HG03135 (cell line): ENCODE data around the gene PTPRD.

ENCODE experiments used
- ATAC-seq: cut with Tn5 transposase; IDR thresholded peaks from one replicate; pipeline ENCODE4 v1.9.1; 2021; ENCODE audit warnings: mild to moderate bottlenecking, moderate library complexity; ENCODE audit not compliant: unreplicated experiment

PTPRD gene

DNA sequence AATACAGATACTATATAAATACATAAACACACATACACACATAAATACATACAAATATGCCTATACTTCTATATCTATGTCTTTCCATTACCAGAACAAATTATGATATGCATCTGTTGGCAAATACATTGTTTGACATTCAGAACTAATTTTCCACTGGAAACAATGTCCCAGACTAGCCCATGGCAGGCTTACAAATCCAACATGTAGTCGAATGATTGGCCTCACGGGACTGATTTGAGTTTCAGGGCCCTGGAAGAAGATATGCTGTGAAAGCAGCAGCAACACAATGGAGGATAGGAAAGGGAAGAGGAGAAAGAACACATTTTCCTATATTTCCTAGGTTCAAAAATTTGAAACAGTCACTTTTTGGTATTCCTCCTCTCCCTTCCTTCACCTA is 1932.1 kb downstream of the PTPRD start:
- ATAC-seq: no peak

DNA sequence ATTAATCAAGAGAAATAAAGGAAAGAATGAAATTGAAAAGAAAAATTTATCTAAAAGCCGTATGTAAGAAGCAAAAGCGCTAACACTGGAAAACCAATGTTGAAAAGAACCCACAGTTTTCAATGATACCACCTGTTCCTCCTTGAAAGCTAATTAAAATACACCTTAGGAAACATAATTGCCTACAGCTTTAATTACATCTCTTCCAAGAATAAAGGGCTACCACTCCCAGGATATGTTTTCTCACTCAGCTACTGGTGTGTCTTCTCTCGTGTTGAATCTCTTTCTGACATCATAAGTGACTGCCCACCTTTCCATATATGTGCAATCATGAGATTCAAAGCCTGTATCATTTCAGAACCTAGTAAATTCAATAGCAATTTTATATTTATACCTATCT is 1932.6 kb downstream of the PTPRD start:
- ATAC-seq: no peak

DNA sequence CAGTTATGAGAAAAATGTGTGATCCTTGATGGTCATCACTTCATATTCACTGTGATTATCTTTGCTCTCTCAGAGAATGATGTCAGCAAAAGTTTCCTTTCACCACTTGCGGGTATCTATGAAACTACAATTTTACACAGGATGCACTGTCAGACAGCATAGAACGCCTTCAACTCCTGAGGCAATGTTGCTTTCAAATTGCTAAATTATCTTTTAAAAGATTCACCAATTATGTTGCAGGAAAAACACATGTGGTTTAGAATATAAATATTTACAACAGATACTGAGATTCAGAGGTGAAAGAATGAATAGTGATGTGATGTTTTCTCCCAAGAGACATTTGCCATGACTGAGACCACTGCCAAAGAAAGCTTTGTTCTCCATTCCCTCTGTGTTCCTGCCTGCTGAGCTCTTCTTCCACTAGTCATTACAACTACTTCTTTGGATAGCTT is 1933.4 kb downstream of the PTPRD start:
- no peak for ATAC-seq

DNA sequence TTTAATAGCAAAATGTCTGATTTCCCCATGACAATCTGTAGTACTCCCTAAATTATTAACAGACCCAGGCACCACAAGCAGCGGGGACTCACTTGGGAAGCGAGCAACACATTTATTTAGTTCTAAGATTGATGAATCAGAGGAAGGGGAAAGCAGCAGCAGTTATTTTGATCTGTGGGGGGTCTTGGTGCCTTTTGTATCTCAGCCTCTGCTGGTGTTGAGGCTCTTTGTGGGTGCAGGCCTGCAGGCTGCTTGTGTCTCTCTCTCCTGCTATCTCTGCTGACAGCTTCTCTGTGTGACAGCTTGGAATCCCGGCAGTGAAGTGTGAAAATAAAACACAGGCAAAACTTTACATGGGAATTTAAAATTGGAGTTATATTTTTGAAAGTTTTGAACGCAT is 1935.1 kb downstream of the PTPRD start:
- no peak for ATAC-seq

DNA sequence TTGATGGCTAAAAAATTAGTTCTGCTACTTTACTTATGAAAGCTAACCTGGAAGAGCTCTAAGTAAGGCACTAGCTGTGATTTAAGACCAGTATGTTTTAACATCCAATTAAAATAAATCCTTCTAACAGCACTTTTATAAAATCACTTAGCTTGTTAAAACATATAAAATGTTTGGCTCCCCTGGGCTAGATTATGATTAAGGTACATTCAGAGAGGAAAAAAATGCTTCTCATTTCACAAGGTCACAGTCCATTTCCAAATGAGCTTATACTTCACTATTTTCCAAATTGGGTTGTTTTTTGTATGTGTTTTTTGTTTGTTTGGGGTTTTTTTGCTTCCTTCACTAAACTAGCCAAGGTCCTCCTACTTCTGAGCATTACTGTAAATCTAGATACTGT is 1938.3 kb downstream of the PTPRD start:
- no peak for ATAC-seq

DNA sequence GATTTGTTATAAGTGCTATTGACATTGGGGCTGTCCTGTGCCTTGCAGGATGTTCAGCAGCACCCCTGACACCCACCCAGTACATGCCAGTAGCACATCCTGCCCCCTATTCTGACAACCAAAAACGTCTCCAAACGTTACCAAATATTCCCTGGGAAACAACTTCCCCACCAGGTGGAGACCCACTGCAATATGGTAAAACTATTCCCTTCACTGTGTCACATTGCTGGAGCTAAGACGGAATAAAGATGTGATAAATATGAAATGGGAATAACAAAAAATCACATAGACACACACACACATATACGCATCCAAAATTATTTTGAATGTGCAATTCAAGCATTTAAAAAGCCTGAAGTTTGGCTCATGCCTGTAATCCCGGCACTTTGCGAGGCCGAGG is 1939.0 kb downstream of the PTPRD start:
- ATAC-seq: no peak

DNA sequence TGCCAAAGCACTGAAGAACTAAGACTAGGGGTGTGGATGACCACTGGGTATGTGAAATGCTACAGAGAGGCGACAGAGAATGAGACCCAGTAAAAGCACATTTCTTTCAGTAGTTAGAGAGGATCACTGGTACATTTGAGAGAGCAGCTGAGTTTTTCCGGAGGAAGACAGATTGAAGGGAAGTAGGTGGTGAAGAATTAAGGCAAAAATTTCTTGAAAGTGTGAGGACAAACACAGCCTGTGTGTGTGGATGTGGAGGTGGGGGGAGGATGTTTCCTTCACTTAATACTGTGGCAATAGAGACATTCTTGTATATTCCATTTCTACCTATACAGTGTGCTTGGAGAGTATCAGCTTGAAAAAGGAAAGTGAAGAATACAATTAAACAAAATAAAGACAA is 1942.1 kb downstream of the PTPRD start:
- ATAC-seq: no peak

DNA sequence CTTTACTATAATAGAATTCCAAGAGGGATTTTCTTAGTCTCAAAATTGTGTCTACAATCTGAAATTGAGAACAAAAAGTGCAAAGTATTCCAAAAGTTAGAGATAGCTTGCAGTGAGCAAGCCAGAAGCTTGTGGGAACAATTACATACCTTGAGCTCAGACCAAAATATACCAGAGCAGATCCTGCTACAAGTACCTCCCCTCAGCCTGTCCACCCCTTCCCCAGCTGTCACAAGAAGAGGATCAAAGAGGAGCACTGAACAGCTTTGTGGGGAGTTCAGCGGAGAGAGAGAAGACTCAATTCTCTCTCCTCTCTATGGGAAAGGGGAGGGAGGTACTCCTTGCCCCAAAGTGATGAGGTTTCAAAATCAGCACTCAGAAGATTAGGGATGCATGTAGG is 1944.1 kb downstream of the PTPRD start:
- ATAC-seq: no peak

DNA sequence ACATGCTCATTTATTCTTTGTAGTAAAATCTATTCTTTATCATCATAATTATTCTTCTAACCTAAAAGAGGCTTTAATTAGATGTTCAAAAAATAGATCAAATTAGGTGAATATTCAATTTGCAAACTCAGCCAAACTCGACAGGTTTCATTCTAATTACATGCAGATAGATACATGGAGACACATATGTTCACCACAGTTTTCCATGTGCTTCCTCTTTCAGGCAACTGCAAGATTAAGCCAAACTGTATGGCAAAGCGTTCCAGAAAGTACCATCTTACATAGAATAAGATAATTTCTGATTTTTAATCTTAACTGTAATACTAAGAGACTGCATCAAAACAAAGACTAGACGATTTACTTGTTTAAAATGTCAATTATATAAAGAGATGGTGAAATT is 1944.6 kb downstream of the PTPRD start:
- ATAC-seq: no peak

DNA sequence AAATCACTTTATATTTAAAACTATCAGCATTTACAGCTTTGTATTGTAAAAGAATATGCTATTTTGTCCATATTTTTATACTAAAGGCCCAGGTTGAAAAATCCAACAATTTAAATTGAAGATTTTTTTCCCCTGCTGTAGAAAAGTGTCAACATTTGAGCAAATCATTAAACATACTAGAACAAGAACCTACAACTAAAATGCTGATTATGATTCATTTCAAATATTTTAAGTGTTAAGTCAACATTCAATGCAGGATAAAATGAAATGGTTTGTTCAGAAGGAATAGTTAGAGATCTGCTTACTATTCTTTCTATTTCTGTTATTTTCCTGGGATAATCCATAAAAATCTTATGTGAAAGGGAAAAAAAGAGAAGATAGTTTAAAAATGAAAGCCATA is 1946.7 kb downstream of the PTPRD start:
- no peak for ATAC-seq

DNA sequence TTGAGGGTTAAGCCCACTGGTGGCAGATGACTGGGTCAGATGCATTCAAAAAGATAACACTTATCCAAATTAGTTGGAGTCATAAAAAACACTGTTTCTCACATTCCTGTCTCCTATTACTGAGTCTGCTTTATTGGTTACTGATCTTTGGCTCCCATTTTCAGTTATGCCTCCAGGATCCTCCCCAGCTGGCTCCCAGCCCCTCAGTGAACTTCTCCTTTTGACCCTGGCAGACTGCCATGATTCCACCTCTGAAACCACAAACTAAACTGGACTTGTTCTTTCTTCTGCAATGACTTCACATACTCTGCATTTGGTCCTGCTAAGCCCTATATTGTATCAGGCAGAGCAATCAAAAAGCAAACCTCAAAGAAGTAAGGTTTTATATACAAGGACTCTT is 1952.4 kb downstream of the PTPRD start:
- no peak for ATAC-seq

DNA sequence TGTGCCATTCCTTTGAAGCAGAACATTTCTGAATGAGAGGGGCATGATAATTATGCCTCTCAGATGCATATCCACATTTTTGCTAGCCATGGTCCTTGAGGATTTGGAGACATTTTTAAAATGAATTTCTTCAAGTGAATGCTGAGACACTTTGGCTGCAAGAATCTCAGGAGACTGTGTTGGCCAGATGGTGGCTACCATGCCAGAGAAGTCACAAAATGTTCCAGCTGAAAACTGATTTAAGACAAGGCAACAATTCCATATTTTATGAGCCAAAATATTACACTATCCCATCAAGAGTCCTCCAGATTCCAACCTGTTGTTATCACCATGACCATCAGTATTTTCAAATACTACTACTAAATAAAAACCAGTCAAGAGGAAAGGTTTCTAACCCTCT is 1953.7 kb downstream of the PTPRD start:
- ATAC-seq: no peak

DNA sequence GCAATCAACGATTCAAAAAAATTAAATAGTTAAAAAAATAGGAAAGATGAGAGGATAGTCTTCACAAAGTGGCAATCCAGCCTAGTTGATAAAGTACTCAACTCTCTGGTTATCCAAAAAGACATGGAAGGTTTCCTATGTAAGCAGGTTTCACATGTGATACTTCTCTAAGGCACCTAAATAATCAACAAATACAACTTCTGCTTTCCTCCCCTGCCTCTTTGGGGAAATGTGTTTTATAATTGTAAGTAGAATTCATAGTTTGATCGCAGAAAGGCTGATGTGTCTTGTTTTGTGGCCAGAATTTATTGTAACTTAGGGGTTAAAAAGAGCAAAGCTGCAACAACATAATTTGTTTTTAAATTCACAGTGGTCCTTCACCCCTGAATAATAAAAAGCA is 1957.7 kb downstream of the PTPRD start:
- ATAC-seq: no peak

DNA sequence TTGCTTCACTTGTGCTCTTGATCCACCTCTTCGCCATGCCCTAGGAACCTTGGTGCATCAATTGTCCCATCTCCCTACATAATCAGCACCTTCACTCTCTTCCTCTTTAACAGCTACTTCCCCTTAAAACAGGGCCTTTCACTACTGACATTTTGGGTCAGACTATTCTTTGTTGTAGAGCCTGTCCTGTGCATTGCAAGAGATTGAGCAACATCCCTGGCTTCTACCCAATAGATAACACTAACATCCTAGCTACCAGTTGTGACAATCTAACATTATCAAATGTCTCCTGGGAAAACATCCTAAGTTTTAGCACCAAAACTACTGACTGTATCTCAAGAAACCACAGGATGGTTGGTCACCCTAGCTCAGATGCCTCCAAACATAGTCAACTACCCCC is 1958.9 kb downstream of the PTPRD start:
- ATAC-seq: no peak

DNA sequence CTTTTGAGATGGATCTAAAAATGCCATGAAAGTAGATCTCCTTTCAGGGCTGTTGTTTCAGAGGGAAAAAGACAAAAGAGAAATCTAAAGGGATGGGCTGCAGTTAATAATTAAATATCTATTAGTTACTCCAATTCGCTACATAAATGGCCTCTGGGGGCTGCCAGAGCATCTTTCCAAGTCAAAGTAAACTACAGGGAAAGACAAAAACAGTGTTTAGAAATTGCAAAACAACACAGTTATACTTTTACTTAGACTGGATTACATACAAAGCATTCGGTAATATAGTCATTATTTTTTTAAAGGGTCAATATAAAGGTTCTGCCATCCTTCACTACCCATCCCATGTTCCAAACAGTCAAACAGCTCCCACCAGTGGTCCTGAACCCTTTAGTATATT is 1959.7 kb downstream of the PTPRD start:
- ATAC-seq: no peak

DNA sequence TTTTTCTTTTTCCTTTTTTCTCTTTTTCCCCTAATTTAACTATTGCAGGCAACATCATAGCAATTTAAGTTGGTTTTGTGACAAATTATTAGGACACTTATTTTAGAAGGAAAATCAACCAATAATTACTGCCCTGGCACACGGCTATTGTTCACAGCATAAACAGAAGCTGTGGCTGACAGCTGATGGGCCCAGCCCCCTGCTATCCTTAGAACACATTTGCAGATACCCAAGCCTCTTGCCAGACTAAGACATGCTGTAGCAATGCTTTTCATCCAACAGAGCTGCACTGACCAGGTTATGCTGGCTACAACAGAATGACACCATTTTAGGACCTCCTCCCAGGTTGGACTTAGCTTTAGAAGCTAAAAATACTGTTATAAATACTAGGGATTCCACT is 1960.5 kb downstream of the PTPRD start:
- ATAC-seq: no peak

DNA sequence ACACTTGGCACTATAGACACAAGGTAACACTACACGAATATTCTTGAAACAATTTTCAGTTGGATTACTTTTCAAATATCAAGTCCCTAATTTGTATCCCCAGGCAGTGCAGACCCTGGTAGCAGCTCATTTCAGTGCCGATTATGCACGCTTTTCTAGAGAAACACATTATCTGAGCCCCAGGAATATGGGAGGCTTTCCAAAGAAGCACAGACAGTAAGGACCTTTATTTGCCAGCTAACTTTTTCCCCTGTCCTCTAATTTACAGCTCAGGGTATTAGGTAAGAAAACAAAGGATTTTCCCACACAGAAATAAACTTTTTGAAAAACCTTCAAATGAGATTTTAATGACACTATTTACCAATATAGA is 1961.0 kb downstream of the PTPRD start:
- ATAC-seq: no peak

DNA sequence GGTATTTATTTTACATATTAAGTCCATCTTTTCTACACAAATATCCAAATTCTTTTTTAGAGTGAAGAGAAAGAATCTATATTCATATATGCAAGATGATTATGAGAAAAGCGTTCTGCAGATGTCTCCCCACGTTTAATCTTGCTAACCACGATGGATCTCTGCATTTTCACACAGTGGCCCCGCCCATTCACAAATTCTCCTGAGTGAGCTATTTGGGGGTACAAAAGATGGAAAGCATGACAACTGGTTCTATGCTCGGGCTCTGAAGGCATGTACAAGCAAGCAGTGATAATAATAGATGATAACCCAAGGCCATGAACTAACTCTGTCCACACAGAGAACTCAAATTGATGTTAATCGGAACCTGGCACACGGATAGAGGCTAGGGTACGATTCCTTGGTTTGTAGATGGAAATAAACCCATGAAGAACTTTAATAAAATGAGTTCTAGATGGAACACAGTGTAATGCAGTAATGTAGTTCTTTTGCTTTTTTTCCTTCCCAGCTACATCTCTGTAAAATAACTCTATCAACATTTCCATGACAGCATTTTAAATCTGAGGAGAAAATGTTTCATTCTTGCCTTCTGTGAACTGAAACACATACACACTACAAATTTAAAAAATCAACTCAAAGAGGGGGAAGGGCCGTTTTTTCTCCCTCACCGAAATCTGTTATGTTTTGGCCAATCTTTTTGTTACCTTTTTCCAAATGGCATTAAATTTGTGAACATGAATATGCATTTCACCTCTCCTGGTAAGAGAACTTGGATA is 1961.5 kb downstream of the PTPRD start:
- ATAC-seq: no peak

DNA sequence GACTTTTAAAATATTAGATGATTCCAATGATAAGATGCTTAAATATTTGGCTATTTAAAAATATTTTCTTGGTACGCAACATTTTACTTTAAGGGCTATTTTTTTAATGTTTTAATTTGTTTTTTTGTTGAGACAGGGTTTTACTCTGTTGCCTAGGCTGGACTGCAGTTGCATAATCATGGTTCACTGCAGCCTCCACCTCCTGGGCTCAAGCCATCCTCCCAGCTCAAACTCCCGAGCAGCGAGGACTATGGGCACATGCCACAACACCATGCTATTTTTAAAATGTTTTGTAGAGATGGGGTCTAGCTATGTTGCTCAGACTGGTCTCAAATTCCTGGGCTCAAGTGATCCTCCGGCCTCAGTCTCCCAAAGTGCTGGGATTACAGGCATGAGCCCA is 1963.0 kb downstream of the PTPRD start:
- ATAC-seq: no peak

DNA sequence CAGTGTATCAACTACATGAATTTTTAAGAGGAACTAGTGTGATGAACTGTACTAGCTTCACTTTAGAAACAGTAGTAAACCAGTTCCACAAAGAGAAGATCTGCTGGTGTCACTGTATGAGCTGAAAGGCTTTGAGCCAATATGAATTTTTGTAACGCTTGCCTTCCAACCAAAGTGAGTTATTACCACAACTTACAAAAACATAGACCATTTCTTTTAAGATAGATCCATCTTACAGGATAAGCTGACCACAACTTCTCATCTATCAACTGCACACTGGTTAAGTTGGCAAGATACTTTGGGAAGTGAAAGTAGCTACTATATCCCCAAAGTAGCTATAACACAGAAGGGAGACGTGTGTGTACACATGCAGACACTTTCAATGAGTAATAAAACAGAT is 1963.6 kb downstream of the PTPRD start:
- ATAC-seq: no peak

DNA sequence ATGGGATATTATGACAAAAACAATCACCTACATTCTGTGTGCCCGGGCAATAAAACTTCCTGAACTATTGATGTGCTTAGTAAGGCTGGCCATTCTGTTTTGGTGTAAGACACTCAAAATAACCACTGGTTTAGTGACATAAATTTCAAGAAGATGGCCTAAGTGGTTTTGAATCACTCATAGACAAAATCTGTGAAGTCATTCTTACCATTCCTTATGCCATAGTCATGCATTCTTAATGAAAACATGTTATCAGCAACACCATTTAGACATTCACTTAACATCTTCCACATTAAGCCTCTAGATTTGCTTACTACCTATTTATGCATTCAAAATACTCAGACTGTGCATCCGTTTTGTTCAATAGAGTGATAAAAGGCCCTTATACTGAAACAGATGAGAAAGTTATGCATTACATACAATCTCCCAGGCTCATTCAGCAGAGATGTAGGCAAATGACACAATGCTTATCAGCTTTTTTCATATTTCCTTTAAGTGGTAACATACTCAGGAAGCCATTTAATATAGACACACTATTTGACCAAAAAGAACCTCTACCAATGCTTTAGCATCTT is 1964.4 kb downstream of the PTPRD start:
- ATAC-seq: no peak

DNA sequence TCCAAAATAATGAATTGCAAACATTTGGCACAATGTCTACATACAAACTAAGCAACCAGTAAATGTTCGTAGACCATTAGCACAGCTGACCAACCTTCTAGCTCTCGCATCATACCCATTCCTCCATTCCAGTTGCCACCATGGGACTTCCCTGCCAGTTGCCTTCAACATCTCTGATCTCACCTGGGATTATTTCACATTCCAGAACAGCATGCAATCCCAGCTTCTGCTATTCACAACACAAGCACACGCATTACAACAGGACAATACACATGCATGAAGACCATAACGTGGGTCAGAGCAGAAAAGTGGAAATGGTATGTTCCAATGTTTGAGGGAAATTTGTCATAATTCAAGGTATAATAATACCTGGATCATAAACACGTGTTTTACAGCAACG is 1965.0 kb downstream of the PTPRD start:
- ATAC-seq: no peak

DNA sequence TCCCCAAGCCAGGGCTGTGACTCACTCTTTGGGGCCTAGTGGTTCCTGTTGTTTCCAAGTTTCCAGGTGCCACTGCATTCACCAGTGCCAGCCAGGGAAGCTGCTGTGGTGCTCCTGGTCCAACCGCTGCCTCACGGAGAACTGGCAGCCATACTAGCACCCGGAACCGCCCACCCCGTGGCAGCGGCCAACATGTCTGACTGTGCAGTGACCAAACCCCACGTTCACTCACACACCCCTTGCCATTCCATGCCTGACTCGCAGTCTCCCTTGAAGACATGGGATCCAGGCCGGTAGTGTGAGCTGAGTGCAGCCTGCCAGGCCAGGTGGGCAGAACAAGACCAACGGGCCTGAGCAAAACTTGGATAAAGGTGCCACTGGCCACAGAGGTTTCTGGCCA is 1968.2 kb downstream of the PTPRD start:
- ATAC-seq: no peak
